Type B pancreatic cell (in vitro differentiated cells): ENCODE data around the gene VAMP3. TPM values are rescaled to one million over a fixed set of nuclear protein-coding genes. Genes with fewer than 3 reads are reported as not detected.

Source experiments
- DNase-seq: peaks from one replicate; pipeline ENCODE4 v3.0.0; 2021; ENCODE audit warnings: mixed read lengths; ENCODE audit not compliant: unreplicated experiment; ENCODE audit errors: extremely low spot score
- H3K27ac Mint-ChIP-seq: 2 replicates; pipeline ENCODE4 v1.8.0; 2021; ENCODE audit warnings: mild to moderate bottlenecking, mixed read lengths
- H3K27me3 Mint-ChIP-seq: 2 replicates; pipeline ENCODE4 v1.8.0; 2021; ENCODE audit warnings: mixed read lengths
- H3K36me3 Mint-ChIP-seq: 2 replicates; pipeline ENCODE4 v1.8.0; 2021; ENCODE audit warnings: mixed read lengths
- H3K4me1 Mint-ChIP-seq: one replicate; pipeline ENCODE4 v1.8.0; 2021; ENCODE audit warnings: mixed read lengths; ENCODE audit not compliant: unreplicated experiment
- H3K4me3 Mint-ChIP-seq: 2 replicates; pipeline ENCODE4 v1.8.0; 2021; ENCODE audit warnings: mild to moderate bottlenecking, mixed read lengths
- H3K9me3 Mint-ChIP-seq: 2 replicates; pipeline ENCODE4 v1.8.0; 2021; ENCODE audit warnings: mixed read lengths
- CTCF ChIP-seq: fragments of 200-600 bp; sonication (generic); conservative IDR thresholded peaks from 2 replicates; pipeline ENCODE4 v1.5.0; 2021; ENCODE audit warnings: antibody characterized with exemption, mild to moderate bottlenecking
- total RNA-seq: library from RNA; stranded (reverse); gene quantifications from 2 replicates; pipeline ENCODE4 v1.2.1, GENCODE V29; 2021; ENCODE audit warnings: low replicate concordance

The VAMP3 gene
- total RNA-seq, 1 donor from 2014 or later, result 82.4 TPM

- DNase-seq, result no peak
- no peak overlapping the region for H3K4me3 Mint-ChIP-seq
- no peaks in the 10 kb centered on the region for H3K36me3 Mint-ChIP-seq
- no peak overlapping the region for H3K27ac Mint-ChIP-seq
- no peaks in the 10 kb centered on the region for H3K9me3 Mint-ChIP-seq
- no peaks in the 10 kb centered on the region for H3K27me3 Mint-ChIP-seq
- no peak for TF ChIP-seq CTCF
- no peaks in the 10 kb centered on the region for H3K4me1 Mint-ChIP-seq
Measured at GRCh38 chr1:7729761-7730160, 41.3 kb upstream of the VAMP3 start.

GRCh38 chr1:7732331-7732730 is 38.8 kb upstream of the VAMP3 start:
- no peaks in the 10 kb centered on the region for H3K9me3 Mint-ChIP-seq
- no peak overlapping the region for H3K27ac Mint-ChIP-seq
- no peak for DNase-seq

GRCh38 chr1:7733276-7733675 is 37.8 kb upstream of the VAMP3 start:
- H3K27me3 Mint-ChIP-seq, result no peaks in the 10 kb centered on the region
- no peak overlapping the region for H3K4me3 Mint-ChIP-seq
- H3K4me1 Mint-ChIP-seq, result no peaks in the 10 kb centered on the region
- DNase-seq, result no peak
- TF ChIP-seq CTCF, result no peak
- no peak overlapping the region for H3K27ac Mint-ChIP-seq
- no peaks in the 10 kb centered on the region for H3K9me3 Mint-ChIP-seq
- H3K36me3 Mint-ChIP-seq, result no peaks in the 10 kb centered on the region

More at GRCh38 chr1:7732331-7732730, 38.8 kb upstream of the VAMP3 start:
- Mint-ChIP-seq H3K4me1 (no peaks in the 10 kb centered on the region), H3K4me3 (no peak overlapping the region), H3K27me3 (no peaks in the 10 kb centered on the region), H3K36me3 (no peaks in the 10 kb centered on the region)
- no peak for TF ChIP-seq CTCF

GRCh38 chr1:7738044-7738443 is 33.1 kb upstream of the VAMP3 start:
- DNase-seq, result no peak
- Mint-ChIP-seq H3K4me3 (no peak overlapping the region), H3K9me3 (no peaks in the 10 kb centered on the region), H3K27me3 (no peaks in the 10 kb centered on the region), H3K27ac (no peak overlapping the region), H3K36me3 (peaks cover 7% of the 10 kb centered on the region), H3K4me1 (no peaks in the 10 kb centered on the region)
- TF ChIP-seq CTCF, result no peak

- TF ChIP-seq CTCF, result no peak
- Mint-ChIP-seq H3K4me3 (no peak overlapping the region), H3K4me1 (peaks cover 8% of the 10 kb centered on the region), H3K27me3 (no peaks in the 10 kb centered on the region), H3K9me3 (peaks cover 4% of the 10 kb centered on the region), H3K36me3 (peaks cover 10% of the 10 kb centered on the region), H3K27ac (no peak overlapping the region)
- no peak for DNase-seq
Measured at GRCh38 chr1:7743346-7743745, 27.8 kb upstream of the VAMP3 start.

GRCh38 chr1:7744882-7745281 is 26.2 kb upstream of the VAMP3 start:
- H3K27ac Mint-ChIP-seq, result no peak overlapping the region

More at GRCh38 chr1:7744882-7745281, 26.2 kb upstream of the VAMP3 start:
- Mint-ChIP-seq H3K9me3 (peaks cover 4% of the 10 kb centered on the region), H3K4me3 (no peak overlapping the region), H3K27me3 (no peaks in the 10 kb centered on the region), H3K4me1 (peaks cover 8% of the 10 kb centered on the region), H3K36me3 (peaks cover 4% of the 10 kb centered on the region)
- TF ChIP-seq CTCF, result no peak
- DNase-seq, result no peak
